ENCODE results near the gene NUP85.
A peak's percentile ranks its signal among the peaks of the same experiment; 100 is the strongest.
"Not testable (repeated sequence)": the region's sequence is repeated elsewhere in the genome, so short reads cannot be mapped to it uniquely, and the experiment has no call there.

NUP85 gene

DNA sequence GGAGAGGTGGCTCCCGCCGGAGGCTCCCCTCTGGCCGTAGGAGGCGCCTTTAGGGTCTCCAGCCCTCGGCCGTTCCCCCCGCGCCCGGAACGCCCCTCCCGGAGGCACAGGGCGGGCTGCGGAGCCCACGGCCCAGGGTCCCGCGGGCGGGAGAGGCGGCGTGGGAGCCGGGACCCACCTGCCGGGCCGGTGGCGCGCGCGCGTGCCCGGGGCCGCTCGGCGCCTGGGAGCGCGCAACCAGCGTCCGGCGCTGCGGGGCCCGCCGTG lies 65.4 kb downstream of the NUP85 start, which contains the start of gene MIF4GD:
Gene MIF4GD, minus strand, starts transcription at position 266 of the 267 bp plus-strand sequence. CDS start 1,036 bp downstream, outside the sequence.
- TF ChIP-seq, protein P1, sequence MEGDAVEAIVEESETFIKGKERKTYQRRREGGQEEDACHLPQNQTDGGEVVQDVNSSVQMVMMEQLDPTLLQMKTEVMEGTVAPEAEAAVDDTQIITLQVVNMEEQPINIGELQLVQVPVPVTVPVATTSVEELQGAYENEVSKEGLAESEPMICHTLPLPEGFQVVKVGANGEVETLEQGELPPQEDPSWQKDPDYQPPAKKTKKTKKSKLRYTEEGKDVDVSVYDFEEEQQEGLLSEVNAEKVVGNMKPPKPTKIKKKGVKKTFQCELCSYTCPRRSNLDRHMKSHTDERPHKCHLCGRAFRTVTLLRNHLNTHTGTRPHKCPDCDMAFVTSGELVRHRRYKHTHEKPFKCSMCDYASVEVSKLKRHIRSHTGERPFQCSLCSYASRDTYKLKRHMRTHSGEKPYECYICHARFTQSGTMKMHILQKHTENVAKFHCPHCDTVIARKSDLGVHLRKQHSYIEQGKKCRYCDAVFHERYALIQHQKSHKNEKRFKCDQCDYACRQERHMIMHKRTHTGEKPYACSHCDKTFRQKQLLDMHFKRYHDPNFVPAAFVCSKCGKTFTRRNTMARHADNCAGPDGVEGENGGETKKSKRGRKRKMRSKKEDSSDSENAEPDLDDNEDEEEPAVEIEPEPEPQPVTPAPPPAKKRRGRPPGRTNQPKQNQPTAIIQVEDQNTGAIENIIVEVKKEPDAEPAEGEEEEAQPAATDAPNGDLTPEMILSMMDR (IDR thresholded peaks at IDR 0.05; ENCODE audit: low read depth, low read length), result no peak
- peak within 1 kb of the TSS; percentile 87 for H3K4me3 ChIP-seq (ENCODE audit: low read depth, low read length)

DNA sequence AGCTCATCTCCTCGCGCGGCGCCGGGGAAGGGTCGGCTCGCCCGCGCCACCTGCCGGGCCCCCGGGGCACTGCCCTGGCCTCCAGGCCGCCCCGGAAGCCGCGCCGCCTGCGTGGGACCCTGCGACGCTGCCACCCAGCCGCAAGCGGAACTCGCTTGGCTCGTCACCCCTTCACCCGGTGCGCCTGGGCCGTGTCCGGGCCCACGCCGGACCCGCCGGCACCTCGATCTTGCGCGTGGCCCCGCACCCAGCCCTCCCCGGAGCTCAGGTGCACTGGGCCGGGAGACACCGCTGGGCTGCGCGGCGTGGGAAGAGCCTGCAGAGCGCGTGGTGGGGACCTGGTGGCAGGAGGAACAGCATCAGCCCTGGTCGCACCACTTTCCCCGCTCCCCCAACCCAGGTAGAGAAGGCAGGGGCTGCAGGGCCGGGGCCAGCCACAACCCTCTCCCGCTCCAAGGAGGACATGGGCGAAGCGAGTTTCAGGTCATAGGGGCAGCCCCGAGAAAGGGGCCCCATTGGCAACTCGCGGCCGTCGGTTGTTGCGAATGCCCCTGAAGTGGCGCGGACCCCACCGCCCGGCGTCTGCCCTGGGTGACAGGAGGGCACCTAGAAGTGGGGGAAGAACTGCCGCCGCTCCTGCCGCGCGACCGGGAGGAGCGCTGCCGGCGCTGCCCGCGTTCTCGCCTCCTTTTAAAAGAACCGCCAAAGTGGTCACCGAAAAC lies 65.9 kb downstream of the NUP85 start:
- TF ChIP-seq, protein P1 (IDR thresholded peaks at IDR 0.05; ENCODE audit: low read depth, low read length), result peak; percentile 28; the same call in 1 of the 2 replicates
- peak overlapping the region; percentile 87 for H3K4me3 ChIP-seq (ENCODE audit: low read depth, low read length)

DNA sequence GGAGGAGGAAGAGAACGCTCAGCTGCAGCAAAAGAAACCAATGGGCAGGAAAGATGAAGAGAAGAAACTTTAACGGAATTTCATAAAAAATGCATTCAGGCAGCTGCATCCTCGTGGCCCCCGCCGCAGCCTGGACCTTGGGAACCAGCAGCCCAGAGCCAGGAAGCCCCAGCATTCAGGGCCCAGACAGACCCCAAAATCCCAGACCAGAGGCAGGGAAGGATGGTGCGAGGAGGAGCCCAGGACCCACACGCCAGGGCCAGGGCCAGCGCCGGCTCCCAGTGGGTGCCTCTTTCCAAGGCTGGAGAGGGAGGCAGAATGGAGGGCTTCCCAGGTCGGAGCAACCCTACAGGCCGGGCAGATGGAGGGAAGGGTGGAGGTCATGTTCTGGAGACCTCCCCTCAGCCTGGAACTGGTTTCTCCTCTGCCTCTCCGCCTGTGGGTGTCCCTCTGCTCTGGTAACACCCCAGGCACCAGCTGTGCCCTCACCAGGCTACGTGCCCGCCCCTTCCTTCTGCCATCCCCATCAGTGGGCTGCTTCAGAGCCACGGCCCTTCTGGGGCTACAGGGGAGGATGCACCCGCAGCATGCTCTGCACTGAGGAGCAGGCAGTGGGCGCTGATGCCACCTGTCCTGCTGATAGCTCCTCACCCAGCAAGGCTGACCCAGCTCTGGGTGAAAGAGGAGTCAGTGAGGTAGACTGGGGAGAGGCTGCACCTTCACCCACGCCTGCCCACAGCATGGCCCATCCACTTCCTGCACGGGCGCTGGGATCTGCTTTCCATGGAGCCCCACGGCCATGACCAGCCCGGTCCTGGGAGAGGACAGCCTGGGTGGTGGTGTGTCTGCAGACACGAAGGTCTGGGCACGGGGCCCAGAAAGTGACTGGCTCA lies 66.7 kb downstream of the NUP85 start:
- TF ChIP-seq, protein P1 (IDR thresholded peaks at IDR 0.05; ENCODE audit: low read depth, low read length), result no peak
- peak overlapping the region; percentile 72 for H3K4me3 ChIP-seq (ENCODE audit: low read depth, low read length)

DNA sequence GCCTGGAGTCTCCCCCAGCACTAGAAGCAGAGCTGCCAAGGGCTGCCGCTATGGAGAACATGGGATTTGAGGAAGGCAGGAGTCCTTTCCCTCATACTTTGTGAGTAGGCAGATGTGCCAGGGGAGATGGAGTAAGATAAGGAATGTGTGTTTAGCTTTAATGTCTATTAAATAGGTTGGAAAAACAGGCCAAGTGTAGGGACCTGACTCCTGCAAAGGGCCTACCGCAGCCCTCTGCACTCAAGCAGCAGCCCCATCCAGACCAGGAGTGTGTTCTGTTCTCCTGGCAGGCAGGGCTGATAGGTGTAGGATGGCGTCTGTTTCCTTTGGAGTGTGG lies 67.3 kb downstream of the NUP85 start:
- TF ChIP-seq, protein P1 (IDR thresholded peaks at IDR 0.05; ENCODE audit: low read depth, low read length), result no peak
- no peak overlapping the region for H3K4me3 ChIP-seq (ENCODE audit: low read depth, low read length)

DNA sequence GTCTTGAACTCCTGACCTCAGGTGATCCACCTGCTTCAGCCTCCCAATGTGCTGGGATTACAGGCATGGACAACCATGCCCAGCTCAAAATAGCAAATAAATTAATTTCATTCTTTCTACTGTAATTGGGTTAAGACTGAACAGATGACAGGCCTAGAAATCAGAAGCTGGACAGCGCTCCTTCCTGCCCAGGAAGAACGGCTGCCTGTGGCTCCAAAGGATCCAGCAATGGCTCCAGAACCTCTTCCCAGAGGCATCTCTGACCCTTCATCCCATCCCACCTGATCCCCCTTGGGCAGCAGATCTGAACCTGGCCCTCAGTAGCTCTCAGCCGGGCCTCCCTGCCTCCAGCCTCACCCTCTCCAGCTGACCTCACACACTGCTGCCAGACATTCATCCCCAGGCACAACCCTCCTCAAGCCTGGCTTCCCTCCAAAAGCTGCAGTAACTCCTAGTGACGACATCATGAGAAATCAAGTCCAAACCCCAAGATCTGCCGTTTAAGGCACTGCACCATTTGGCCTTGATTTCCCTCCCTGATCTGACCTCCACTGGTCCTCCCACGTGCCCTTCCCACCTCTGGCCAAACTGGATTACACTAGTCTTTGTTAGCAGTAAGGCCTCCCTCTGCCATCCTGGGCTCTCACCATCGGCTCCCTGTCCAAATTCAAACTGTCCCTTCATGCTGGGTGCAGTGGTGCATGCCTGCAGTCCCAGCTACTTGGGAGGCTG lies 68.7 kb downstream of the NUP85 start:
- no peak overlapping the region for H3K4me3 ChIP-seq (ENCODE audit: low read depth, low read length)
- TF ChIP-seq, protein P1 (IDR thresholded peaks at IDR 0.05; ENCODE audit: low read depth, low read length), result no peak

DNA sequence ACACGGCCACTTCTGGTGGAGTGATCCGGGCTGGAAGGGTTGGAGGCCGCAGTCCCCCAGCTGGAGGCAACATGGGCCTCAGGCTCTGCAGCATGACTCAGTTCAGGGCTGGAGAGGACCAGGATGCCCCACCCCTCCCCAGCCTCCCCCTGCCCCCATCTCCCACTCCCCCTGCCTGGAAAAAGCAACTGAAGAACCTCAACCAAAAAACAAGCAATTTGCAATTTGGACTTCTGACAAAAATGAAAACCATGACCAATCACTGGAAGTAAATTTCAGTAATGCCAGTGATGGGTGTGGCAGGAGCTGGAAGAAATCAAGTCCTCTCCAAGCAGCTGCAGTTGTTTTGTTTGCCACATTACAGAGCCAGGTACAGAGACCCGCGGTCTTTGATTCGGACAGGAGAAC lies 72.2 kb downstream of the NUP85 start:
- TF ChIP-seq, protein P1 (IDR thresholded peaks at IDR 0.05; ENCODE audit: low read depth, low read length), result no peak
- no peak overlapping the region for H3K4me3 ChIP-seq (ENCODE audit: low read depth, low read length)

DNA sequence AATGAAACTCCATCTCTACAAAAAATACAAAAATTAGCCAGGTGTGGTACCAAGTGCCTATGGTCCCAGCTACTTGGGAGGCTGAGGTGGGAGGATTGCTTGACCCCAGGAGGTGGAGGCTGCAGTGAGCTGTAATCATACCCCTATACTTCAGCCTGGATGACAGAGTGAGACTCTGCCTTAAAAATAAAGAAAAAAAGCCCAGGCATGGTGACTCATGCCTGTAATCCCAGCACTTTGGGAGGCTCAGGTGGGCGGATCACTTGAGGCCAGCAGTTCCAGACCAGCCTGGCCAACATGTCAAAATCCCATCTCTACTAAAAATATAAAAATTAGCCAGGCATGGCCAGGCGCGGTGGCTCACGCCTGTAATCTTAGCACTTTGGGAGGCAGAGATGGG lies 74.7 kb downstream of the NUP85 start:
- H3K4me3 ChIP-seq (ENCODE audit: low read depth, low read length), result not testable (repeated sequence)
